GM18526 (cell line): ENCODE measurements around the gene LRRC47.

ENCODE experiments used
- POLR2A ChIP-seq: IDR thresholded peaks from 3 replicates; pipeline ENCODE4 v1.6.1; 2011; ENCODE audit not compliant: insufficient read length; ENCODE audit errors: extremely low read depth

LRRC47 gene

DNA sequence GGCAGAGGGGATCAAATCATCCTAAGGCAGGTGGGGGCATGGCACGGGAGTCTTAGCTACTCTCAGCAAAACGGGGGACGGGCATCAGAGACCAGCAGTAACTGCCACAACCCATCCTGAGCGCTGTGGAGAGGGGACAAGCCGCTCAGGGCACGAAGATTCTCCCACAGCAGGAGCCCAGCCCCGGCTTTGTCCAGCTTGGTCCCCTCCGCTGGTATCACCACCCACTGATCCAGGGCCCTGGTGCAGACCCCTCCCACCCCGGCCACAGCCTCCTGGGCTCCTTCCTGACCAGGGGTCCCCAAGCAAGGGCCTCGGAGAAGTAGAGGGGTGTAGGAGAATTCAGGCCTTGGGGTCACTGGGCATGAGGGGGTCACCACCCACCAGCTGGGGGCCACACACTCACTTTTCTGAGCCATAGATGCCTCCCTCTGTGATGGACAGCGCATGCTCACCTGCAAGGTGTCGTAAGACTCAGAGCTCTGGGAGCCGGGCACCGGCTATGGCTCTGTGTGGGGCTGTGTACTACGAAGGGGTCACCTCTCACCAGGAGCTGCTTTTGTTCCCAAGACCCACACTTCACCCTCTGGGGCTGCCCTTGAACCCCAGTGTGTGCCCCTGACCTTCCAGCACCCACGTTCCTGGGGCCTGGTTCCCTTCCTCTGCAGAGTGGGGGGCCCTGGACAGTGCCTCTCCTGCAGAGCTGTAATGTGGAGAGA is 26.1 kb downstream of the LRRC47 start:
- TF ChIP-seq POLR2A = no peak

DNA sequence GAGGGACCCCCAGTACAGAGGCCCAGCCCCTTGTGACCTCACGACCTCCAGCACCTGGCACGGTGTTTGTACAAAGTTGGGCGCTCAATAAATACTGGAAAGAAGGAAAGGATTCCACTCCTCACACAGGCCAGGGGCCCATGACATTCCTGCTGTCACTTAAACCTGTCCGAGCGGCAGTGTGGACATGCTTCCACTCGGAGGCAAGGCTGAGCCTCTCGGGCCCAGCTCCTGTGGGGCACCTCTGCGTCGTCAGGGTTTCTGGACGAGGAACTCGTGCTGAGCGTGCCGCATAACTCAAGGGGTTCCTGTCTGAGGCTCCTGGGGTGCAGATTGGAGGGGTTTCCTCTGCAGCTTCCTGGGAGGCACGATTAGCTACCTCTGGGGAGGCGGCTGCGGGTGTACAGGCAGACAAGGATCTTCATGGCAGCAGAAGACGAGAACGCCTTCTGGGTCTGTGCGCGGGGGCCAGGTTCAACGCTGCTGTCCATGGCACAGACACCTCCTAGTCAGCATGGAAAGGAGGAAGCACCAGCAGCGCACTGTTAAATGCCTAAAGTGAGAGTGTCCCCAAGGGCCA is 27.4 kb downstream of the LRRC47 start:
- no peak for TF ChIP-seq POLR2A

DNA sequence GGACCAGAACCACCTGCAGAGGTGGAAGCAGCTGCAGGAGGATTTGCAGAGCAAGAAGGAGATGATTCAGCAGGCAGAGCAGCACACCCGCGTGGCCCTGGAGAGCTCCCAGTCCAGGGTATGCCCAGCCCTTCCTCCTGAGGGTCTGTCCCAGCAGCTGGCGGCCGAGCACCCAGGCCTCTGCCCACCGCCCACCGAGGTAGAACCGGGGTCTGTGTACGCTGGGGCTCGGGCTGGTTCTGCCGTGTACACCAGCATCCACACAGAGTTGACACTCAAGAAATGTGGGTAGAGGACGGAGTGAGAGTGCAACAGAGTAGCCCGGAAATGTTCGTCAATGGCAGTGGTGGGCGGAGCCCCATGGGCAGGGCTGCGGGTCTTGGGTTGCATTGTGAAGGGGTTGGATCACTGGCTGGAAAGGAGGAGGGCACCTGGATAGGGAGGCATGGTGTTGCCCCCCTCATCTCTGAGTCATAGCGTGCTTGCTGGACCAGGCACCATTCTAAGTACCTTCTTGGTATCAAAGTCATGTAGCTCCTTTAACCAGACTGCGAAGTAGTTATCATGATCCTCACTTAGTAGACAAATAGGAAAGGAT is 28.9 kb downstream of the LRRC47 start:
- no peak for TF ChIP-seq POLR2A

- no peak for TF ChIP-seq POLR2A
These were observed 32.8 kb downstream of the LRRC47 start for GRCh38 chr1:3763351-3764125.

GRCh38 chr1:3762873-3763228 is 33.4 kb downstream of the LRRC47 start:
- no peak for TF ChIP-seq POLR2A

DNA sequence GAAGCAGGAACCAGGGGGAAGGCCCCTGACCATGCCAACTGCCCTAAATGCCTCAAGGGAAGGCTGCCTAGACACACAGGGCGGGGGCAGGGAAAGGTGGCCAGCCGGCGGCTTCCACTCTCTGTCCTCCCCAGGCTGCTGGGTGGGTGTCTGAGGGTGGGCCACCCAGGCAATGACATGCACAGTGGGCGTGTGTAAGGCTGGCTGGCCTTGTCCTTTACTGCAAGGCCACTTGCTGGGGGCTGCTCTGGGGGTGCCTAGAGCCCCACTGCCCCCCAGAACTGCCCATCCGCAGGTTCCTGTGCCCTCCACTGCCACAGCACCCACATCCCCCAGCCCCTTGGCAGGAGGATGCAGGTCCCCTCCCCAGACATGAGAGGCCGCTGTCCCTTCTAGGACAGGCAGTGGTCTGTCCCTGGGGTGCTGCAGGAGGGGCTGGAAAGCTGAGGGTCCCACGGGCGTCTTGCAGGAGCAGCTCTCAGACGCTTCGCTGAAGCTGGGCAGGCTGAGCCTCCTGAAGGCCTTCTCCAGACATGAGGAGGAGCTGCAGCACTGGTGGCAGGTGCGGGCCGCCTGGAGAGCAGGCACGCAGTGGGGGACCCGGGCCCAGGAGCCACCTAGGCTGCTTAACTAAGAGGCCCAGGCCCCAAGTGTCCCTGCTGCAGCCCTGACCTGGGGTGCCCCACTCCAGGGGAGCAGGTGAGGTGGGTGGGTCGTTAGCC is 34.0 kb downstream of the LRRC47 start:
- no peak for TF ChIP-seq POLR2A

GRCh38 chr1:3761296-3762010 is 34.8 kb downstream of the LRRC47 start:
- TF ChIP-seq POLR2A = no peak

DNA sequence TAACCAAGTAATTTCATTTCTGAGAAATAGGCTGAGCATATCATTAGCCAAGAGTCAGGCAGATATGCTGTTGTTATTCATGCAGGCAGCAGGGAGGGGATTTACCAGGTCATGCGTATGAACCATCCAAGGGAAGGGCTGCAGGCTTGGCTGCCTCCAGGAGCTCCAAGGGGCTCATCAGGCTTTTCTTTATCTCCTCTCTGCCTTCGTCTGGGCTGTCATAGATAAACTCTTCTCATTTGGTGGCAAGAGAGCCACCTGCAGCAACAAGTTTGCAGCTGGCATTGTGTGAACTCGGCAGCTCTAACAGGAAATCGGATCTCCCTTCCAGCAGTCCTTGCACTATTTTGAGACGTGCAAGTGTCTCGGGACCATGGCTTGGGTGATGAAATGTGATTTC is 36.5 kb downstream of the LRRC47 start:
- TF ChIP-seq POLR2A = no peak

DNA sequence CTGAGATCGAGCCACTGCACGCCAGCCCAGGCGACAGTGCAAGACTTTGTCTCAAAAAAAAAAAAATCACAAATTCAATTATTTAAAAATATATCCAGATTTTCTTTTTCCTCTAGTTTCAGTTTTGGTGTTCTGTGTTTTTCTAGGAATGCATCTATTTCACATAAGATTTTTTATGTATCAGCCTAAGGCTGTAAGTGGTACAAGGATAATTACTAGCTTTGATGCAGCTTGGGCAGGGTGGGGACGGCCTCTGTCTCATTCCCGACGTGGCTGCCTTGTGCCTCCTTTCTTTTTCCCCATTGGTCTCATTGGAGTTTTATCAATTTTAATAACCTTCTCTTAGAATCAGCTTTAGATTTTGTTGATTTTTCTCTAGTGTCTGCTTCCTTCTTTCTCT is 37.1 kb downstream of the LRRC47 start:
- TF ChIP-seq POLR2A = no peak

GRCh38 chr1:3756394-3756793 is 39.9 kb downstream of the LRRC47 start:
- TF ChIP-seq POLR2A = no peak

- no peak for TF ChIP-seq POLR2A
These were observed 42.4 kb downstream of the LRRC47 start for GRCh38 chr1:3753656-3754454.

GRCh38 chr1:3752400-3752945 is 43.8 kb downstream of the LRRC47 start, which contains the start of gene CCDC27:
Gene CCDC27 (plus strand): TSS chr1:3752450. CDS start chr1:3752482, 32 bp downstream.
- TF ChIP-seq POLR2A = no peak

DNA sequence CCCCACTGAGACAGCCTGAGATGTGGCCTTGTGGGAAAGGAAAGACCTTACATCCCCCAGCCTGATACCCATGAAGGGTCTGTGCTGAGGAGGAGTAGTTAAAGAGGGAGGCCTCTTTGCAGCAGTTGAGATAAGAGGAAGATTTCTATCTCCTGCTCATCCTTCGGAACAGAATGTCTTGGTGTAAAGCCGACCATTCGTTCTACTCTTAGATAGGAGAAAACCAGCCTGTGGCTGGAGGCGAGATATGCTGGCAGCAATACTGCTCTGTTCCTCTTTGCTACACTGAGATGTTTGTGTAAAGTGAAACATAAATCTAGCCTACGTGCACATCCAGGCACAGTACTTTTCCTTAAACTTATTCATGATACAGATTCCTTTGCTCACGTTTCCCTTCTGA is 45.6 kb downstream of the LRRC47 start:
- no peak for TF ChIP-seq POLR2A

GRCh38 chr1:3749512-3749911 is 46.8 kb downstream of the LRRC47 start:
- no peak for TF ChIP-seq POLR2A

DNA sequence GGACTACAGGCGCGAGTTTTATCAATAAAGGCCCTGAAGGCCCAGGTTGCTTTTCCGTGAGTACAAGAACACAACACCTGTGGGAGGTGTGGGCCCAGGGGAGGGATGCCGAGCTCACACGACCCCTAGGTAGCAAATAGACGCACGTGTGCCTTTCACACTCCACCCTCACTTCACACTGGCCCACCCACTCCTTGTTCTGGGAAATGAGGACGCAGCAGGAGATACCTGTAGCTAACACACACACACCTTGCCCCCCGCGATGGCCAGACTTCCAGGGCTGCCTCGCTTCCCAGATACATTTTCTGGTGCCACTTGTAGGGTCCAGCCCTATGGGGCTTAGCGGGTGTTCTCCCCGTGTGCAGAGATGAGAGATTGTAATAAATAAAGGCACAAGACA is 48.4 kb downstream of the LRRC47 start:
- no peak for TF ChIP-seq POLR2A
